CD4-positive, alpha-beta T cell (primary cell): Measurements from ENCODE around the gene NR3C1. TPM values are rescaled to one million over a fixed set of nuclear protein-coding genes. Genes with fewer than 3 reads are reported as not detected.

Experiments used
- ATAC-seq: fragments of 200-7000 bp; cut with Tn5 transposase; one replicate; pipeline ENCODE4 v1.10.0; 2022; ENCODE audit warnings: mild to moderate bottlenecking; ENCODE audit not compliant: poor library complexity
- CTCF ChIA-PET: fragments of 350-600 bp; sonication (Branson Sonifier 250); formaldehyde crosslinking; loops from one replicate; lab custom pipeline; 2021; ENCODE audit warnings: antibody characterized with exemption, inconsistent platforms; lab: Charles Lee
- POLR2A ChIA-PET: fragments of 350-600 bp; sonication (Branson Sonifier 250); formaldehyde crosslinking; loops from one replicate; lab custom pipeline; 2021; ENCODE audit warnings: antibody characterized with exemption, inconsistent platforms; lab: Charles Lee
- DNase-seq, 14 experiments: peaks; one replicate each; pipeline ENCODE4 v3.0.0-alpha.2; 2013 to 2020; ENCODE audit warnings: mixed read lengths in 2 of 14
- H3K27ac ChIP-seq, 2 donors: one replicate each; pipeline versions ENCODE4 v1.5.1 to v1.7.0; 2013; ENCODE audit warnings: low read length in 2 of 2, low read depth in 1 of 2, mild to moderate bottlenecking in 1 of 2
- H3K27me3 ChIP-seq, 2 experiments: 1 replicate in 1 of 2; 2 replicates in 1 of 2; pipeline versions ENCODE4 v1.6.1 to v1.7.0; 2013; ENCODE audit warnings: low read length in 2 of 2, control low read depth in 1 of 2, mild to moderate bottlenecking in 1 of 2, moderate library complexity in 1 of 2; ENCODE audit not compliant: insufficient read depth in 2 of 2, control insufficient read depth in 1 of 2
- H3K36me3 ChIP-seq: one replicate; pipeline ENCODE4 v1.6.1; 2013; ENCODE audit warnings: low read length, control low read depth; ENCODE audit not compliant: insufficient read depth
- H3K4me1 ChIP-seq: one replicate; pipeline ENCODE4 v1.6.1; 2013; ENCODE audit warnings: low read length, control low read depth; ENCODE audit not compliant: insufficient read depth
- H3K4me3 ChIP-seq: one replicate; pipeline ENCODE4 v1.5.1; 2013; ENCODE audit warnings: mild to moderate bottlenecking, low read length, moderate library complexity
- H3K9me3 ChIP-seq, 2 experiments: 1 replicate in 1 of 2; 2 replicates in 1 of 2; pipeline versions ENCODE4 v1.6.1 to v1.7.0; 2013; ENCODE audit warnings: low read length in 2 of 2, mild to moderate bottlenecking in 2 of 2, control low read depth in 1 of 2, moderate library complexity in 1 of 2; ENCODE audit not compliant: control insufficient read depth in 1 of 2, insufficient read depth in 1 of 2
- H3K27ac Mint-ChIP-seq: one replicate; pipeline ENCODE4 v1.8.0; 2020; ENCODE audit warnings: mixed read lengths
- H3K27me3 Mint-ChIP-seq: one replicate; pipeline ENCODE4 v1.8.0; 2021; ENCODE audit warnings: mixed read lengths
- H3K36me3 Mint-ChIP-seq: one replicate; pipeline ENCODE4 v1.8.0; 2021; ENCODE audit warnings: low read depth, mixed read lengths
- H3K4me1 Mint-ChIP-seq: one replicate; pipeline ENCODE4 v1.8.0; 2021; ENCODE audit warnings: low read depth, mixed read lengths
- H3K4me3 Mint-ChIP-seq: one replicate; pipeline ENCODE4 v1.8.0; 2020; ENCODE audit warnings: mild to moderate bottlenecking, mixed read lengths
- H3K9me3 Mint-ChIP-seq: one replicate; pipeline ENCODE4 v1.8.0; 2020; ENCODE audit warnings: mixed read lengths
- CTCF ChIP-seq: fragments of 200-600 bp; IDR thresholded peaks from one replicate; pipeline ENCODE4 v1.8.0; 2022; ENCODE audit warnings: antibody characterized with exemption, mild to moderate bottlenecking
- intact Hi-C, 2 experiments: fragments of 100-400 bp; cut with DNase I in 1 of 2; cut with micrococcal nuclease in 1 of 2; formaldehyde crosslinking; loops; one replicate each; pipeline versions ENCODE4 v1.15.1 to v1.9.0; 2023 to 2025; cut with DNase I, micrococcal nuclease
- total RNA-seq, 174 experiments: library from RNA in 2 of 174; stranded (reverse) in 2 of 174; gene quantifications; one replicate each; pipeline ENCODE4 v1.2.3 and lab custom pipeline; 2021 to 2026

NR3C1 gene
- total RNA-seq, 2 experiments from 2014 or later = 168 to 191 TPM

- CTCF ChIA-PET = no interaction called here
Measured at GRCh38 chr5:143302341-143303045, 101.0 kb downstream of the NR3C1 start.

GRCh38 chr5:143297756-143298155 lies 105.7 kb downstream of the NR3C1 start:
- Histone ChIP-seq H3K4me3 (no peak overlapping the region), H3K4me1 (no peaks in the 10 kb centered on the region), H3K36me3 (peaks cover 80% of the 10 kb centered on the region), H3K9me3 (no peaks in the 10 kb centered on the region), H3K27ac (no peak overlapping the region), H3K27me3 (no peaks in the 10 kb centered on the region)
- ChIA-PET POLR2A (no interaction called here), CTCF (no interaction called here)
- TF ChIP-seq CTCF = no peak
- no peak overlapping the region for H3K27ac Mint-ChIP-seq
- intact Hi-C loops = no loop called here
- ATAC-seq = no peak
- no peaks in the 10 kb centered on the region for H3K9me3 Mint-ChIP-seq
- DNase-seq = no peak
- no peak overlapping the region for H3K4me3 Mint-ChIP-seq
- no peaks in the 10 kb centered on the region for H3K27me3 Mint-ChIP-seq
- peaks cover 14% of the 10 kb centered on the region for H3K4me1 Mint-ChIP-seq
- peaks cover 98% of the 10 kb centered on the region for H3K36me3 Mint-ChIP-seq

More at GRCh38 chr5:143302341-143303045, 101.0 kb downstream of the NR3C1 start:
- peaks cover 49% of the 10 kb centered on the region for H3K36me3 ChIP-seq
- H3K4me1 ChIP-seq = no peaks in the 10 kb centered on the region
- H3K9me3 ChIP-seq = no peaks in the 10 kb centered on the region
- POLR2A ChIA-PET = interaction anchor here (0.6 kb wide), 1 partner anchor 380 kb away, joined by 3 read pairs; no protein-coding TSS in a partner anchor
- H3K4me3 ChIP-seq = no peak overlapping the region
- no peak for DNase-seq
- no peak for ATAC-seq
- peak overlapping the region; percentile 61 for H3K27ac Mint-ChIP-seq
- no peaks in the 10 kb centered on the region for H3K27me3 ChIP-seq
- no peaks in the 10 kb centered on the region for H3K9me3 Mint-ChIP-seq
- peaks cover 42% of the 10 kb centered on the region for H3K4me1 Mint-ChIP-seq
- H3K36me3 Mint-ChIP-seq = peaks cover 95% of the 10 kb centered on the region
- H3K4me3 Mint-ChIP-seq = no peak overlapping the region
- intact Hi-C loops = loop anchor here (5.0 to 10.0 kb wide), 2 partner anchors 100 to 522 kb away; partner anchors contain the start of gene NR3C1 (in 1 of the 2)
- no peaks in the 10 kb centered on the region for H3K27me3 Mint-ChIP-seq
- no peak overlapping the region for H3K27ac ChIP-seq
- no peak for TF ChIP-seq CTCF

GRCh38 chr5:143290125-143290524 lies 113.4 kb downstream of the NR3C1 start:
- no peak overlapping the region for H3K27ac Mint-ChIP-seq
- H3K4me1 Mint-ChIP-seq = peaks cover 16% of the 10 kb centered on the region
- intact Hi-C loops = no loop called here
- CTCF ChIA-PET = interaction anchor here (0.8 to 1.5 kb wide), 2 partner anchors 12 to 17 kb away, joined by 3 to 5 read pairs; no protein-coding TSS in a partner anchor
- H3K27me3 Mint-ChIP-seq = no peaks in the 10 kb centered on the region
- ATAC-seq (no peak), DNase-seq (no peak)
- POLR2A ChIA-PET = no interaction called here
- TF ChIP-seq CTCF = no peak
- peaks cover 96% of the 10 kb centered on the region for H3K36me3 Mint-ChIP-seq
- Histone ChIP-seq H3K9me3 (no peaks in the 10 kb centered on the region), H3K27me3 (no peaks in the 10 kb centered on the region), H3K27ac (no peak overlapping the region), H3K4me3 (no peak overlapping the region), H3K4me1 (no peaks in the 10 kb centered on the region), H3K36me3 (peaks cover 41% of the 10 kb centered on the region)
- H3K4me3 Mint-ChIP-seq = no peak overlapping the region
- no peaks in the 10 kb centered on the region for H3K9me3 Mint-ChIP-seq
